OCI-LY7 (cell line): Measurements from ENCODE around the gene KCNQ1.

Source experiments
- EZH2phosphoT487 ChIP-seq: fragments of 200-600 bp; sonication (generic); IDR thresholded peaks from 2 replicates; pipeline ENCODE4 v1.6.1; 2018; ENCODE audit warnings: low read depth, borderline replicate concordance, mild to moderate bottlenecking, mixed run types, antibody characterized with exemption, low read length, moderate library complexity, mixed read lengths
- TF ChIP-seq, protein P1 (sequence below): fragments of 200-600 bp; sonication (generic); conservative IDR thresholded peaks from 2 replicates; pipeline ENCODE4 v1.5.1; 2014; ENCODE audit warnings: mild to moderate bottlenecking, antibody characterized with exemption, low read length, moderate library complexity, mixed read lengths

DNA sequence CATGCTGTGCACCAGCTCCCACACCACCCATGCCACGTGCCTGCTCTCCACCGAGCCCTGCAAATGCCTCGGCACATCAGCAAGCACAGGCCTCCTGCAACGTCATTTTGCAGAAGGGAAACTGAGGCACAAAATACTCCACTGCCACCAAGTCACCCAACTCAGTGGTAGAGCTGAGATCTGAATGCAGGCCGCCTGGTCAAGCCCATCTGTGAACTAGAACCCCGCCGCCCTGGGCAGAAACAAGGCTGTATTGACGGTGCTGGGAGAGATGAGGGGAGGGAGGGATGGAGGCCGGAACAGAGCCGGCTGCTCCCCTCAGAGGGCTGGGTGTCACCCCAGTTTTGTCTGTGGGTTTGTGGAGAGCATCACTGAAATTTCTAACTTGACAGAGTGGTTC is 359.4 kb downstream of the KCNQ1 start:
- TF ChIP-seq, protein P1, sequence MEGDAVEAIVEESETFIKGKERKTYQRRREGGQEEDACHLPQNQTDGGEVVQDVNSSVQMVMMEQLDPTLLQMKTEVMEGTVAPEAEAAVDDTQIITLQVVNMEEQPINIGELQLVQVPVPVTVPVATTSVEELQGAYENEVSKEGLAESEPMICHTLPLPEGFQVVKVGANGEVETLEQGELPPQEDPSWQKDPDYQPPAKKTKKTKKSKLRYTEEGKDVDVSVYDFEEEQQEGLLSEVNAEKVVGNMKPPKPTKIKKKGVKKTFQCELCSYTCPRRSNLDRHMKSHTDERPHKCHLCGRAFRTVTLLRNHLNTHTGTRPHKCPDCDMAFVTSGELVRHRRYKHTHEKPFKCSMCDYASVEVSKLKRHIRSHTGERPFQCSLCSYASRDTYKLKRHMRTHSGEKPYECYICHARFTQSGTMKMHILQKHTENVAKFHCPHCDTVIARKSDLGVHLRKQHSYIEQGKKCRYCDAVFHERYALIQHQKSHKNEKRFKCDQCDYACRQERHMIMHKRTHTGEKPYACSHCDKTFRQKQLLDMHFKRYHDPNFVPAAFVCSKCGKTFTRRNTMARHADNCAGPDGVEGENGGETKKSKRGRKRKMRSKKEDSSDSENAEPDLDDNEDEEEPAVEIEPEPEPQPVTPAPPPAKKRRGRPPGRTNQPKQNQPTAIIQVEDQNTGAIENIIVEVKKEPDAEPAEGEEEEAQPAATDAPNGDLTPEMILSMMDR = no peak
- no peak for TF ChIP-seq EZH2phosphoT487
